OCI-LY1 (cell line): ENCODE data around the gene DGCR2.

Experiments
- CTCF ChIP-seq: fragments of 200-600 bp; sonication (generic), shearing (Covaris generic); IDR thresholded peaks from 2 replicates; pipeline ENCODE4 v1.5.1; 2017; ENCODE audit warnings: mild to moderate bottlenecking, antibody characterized with exemption, low read length, moderate library complexity, mixed read lengths
- EZH2 ChIP-seq: fragments of 200-600 bp; sonication (generic), shearing (Covaris generic); IDR thresholded peaks from 2 replicates; pipeline ENCODE4 v1.8.0; 2017; ENCODE audit warnings: borderline replicate concordance, mixed run types, mild to moderate bottlenecking, antibody characterized with exemption, low read length, moderate library complexity, mixed read lengths

GRCh38 chr22:19065929-19066328, 56.3 kb downstream of the DGCR2 start:
- no peak for TF ChIP-seq CTCF
- no peak for TF ChIP-seq EZH2
